HG03521 (cell line): ENCODE data around the gene CEP170.
"Not testable (repeated sequence)": the region's sequence is repeated elsewhere in the genome, so short reads cannot be mapped to it uniquely, and the experiment has no call there.

Source experiments
- ATAC-seq: cut with Tn5 transposase; IDR thresholded peaks from one replicate; pipeline ENCODE4 v1.9.1; 2021; ENCODE audit warnings: mild to moderate bottlenecking, moderate library complexity; ENCODE audit not compliant: unreplicated experiment

Gene CEP170

DNA sequence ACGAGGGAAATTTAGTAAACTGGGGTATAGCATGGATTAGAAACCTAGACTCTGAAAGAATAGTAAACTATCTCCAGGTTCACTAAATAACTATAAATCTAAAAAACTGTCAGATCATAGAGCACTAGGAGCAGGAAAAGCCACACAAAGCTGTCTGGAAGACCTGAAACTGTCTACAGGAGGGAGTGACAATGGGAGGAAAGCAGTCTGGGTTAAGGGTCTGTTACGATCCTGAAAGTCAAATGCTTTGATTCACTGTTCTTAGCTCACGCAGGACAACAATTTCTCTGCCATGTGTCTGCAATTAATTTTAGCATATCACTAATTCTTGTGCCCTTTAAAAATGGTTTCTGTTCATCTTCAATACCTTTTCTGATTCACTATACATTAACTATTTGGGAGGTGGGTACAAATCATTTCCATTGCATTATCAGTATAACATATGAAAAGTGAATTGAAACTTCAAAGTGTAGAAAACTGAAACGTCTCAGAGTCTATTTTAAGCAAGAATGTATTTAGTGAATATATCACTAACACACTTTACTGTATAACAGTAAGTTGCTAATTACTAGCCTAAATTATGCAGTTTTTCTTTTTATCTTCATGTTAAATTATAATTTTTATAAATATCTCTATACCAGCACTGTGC lies 18.4 kb downstream of the CEP170 start:
- peak; percentile 67 for ATAC-seq

DNA sequence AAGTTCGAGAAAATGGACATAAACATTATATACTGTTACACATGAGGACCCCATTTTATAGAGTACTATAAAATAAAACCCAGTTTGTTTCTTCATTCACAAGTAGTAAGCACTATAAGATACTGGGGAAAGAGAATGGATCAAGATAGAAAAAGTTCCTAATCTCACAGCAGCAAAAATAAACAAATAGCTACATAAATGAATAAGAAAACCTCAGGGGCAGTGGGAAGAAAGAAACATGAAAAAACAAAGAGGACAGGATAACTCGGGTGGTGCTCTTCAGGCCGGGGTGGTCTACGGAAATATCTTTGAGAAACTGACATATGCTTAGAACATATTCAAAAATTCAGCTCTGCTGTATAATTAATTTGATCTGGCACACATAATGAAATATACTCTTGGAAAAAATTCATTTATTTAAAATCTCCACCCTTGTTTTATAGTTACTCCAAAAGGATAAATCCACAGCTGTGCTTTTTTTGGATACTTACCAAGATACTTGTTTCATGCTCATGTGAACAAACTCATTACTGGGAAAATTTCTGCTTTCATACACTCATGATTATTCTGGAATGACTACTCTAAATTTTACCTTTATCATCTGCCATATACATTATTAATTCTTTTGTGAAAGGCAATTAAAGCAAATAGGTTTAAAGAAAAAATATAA lies 20.0 kb downstream of the CEP170 start:
- no peak for ATAC-seq

DNA sequence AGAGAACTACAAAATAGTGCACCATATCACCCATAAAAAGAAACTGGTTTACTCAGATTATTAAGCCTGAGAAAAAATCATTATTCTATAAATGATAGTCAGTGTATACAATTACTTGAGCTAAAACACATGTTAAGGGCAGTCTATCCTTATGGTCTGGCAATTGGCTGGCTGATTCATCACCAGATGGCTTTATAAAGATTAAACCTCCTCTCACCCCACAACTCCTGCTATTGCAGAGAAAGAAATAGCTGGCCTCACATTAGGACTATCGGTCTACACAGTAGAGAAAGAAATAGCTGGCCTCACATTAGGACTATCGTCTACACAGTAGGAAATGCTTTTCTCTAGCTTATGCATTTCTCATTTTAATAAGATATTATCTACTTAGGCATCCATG lies 21.2 kb downstream of the CEP170 start:
- ATAC-seq = no peak

DNA sequence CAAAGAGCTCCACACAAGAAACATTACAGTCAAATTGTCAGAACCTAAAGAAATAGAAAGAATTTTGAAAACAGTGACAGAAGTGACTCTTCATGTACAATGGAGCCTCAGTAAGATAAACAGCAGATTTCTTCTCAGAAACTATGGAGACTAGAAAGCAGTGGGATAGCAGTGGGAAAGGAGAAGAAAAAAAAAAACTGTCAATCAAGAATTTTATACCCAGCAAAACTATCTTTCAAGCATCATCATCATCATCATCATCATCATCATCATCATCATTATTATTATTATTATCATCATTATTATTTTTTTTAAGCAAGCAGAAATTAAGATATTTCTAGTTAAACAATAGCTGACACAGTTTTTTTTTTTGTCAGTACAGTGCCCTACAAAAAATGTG lies 24.2 kb downstream of the CEP170 start:
- no peak for ATAC-seq

GRCh38 chr1:243229526-243229925 lies 25.6 kb downstream of the CEP170 start:
- no peak for ATAC-seq

DNA sequence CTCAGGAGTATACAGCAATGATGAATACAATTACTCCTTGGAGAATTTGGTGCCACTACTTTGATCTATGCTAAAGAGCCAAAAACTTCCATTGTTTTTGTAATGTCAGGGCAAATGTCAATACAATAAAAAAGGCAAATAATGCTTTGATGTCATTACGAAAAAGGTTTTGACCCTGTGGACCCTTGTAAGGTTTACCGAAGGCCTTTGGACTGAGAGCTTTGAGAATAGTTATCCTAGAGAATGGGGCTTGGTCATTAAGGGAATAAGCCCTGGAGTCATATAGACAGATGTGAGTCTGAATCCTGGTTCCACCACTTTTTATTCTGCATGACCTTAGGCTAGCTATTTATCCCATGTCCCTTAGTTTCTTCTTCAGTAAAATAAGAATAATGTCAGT lies 27.5 kb downstream of the CEP170 start:
- ATAC-seq = no peak

- no peak for ATAC-seq
Measured at GRCh38 chr1:243218059-243218458, 37.0 kb downstream of the CEP170 start.

GRCh38 chr1:243217349-243217748 lies 37.7 kb downstream of the CEP170 start:
- no peak for ATAC-seq

DNA sequence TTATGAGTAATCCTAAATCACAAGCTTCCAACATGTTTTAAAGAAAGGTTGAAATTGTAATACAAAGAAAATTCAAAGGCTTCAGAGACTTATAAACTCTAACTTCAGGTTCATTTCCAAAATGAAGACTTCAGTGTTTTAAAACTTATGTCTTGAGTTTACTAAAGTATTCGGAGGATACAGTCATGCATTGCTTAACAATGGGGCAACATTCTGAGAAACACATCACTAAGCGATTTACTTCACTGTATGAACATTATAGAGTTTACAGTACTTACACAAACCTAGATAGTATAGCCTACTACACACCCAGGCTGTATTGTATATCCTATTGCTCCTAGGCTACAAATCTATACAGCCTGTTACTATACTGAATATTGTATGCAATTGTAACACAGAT lies 38.3 kb downstream of the CEP170 start:
- ATAC-seq = no peak

GRCh38 chr1:243215276-243215875 lies 39.7 kb downstream of the CEP170 start:
- not testable (repeated sequence) for ATAC-seq

DNA sequence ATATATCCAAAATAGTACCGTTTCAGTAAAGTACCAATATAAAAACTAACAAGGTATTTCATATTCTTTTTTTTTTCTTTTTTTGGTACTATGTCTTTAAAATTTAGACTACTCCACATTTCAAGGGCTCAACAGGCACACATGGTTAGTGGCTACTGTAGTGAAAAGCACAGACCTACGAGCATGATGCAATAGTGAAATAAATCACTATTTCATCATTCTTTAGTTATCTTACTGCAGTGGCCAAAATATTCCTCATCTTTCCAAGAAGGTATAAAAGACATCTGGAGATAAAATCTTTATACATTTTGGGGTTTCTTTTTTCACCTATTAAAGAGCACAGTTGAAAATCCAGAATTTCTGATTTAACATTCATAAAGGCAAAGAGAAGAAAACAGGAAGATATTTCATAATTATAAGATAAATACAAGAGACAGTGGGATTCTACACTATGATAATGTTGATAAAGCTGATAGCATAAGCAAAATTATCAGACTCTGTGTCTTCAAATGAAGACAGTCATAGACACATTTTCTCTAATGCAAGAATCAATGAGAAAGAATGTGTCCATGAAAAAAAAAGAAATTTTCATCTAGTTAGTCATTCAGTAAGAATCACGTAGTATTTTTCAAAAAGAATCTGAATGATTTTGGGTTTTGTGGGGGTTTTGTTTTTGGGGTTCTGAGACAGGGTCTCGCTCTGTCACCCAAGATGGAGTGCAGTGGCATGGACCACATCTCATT lies 41.9 kb downstream of the CEP170 start:
- no peak for ATAC-seq

- not testable (repeated sequence) for ATAC-seq
Measured at GRCh38 chr1:243211984-243212383, 43.1 kb downstream of the CEP170 start.

DNA sequence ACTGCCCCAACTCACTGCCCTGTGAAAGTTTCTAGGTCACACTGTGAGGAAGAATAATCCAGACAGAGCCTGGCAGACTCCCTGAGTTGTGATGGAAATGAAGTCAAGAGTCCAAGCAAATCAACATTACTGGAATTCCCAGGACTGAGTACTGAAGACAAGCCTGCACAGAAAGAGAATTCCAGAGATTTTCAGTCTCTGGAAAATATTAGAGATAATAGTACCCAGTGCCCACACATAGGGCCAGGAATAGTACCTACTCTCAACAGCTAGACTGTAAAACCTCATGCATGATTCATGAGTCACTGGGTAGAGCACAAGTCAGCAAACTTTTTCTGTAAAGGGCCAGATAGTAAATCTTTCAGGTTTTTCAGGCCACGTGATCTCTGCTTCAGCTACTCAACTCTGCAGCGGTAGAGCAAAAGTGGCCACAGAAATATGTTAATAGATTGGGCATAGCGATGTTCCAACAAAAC lies 50.0 kb downstream of the CEP170 start:
- ATAC-seq = not testable (repeated sequence)

GRCh38 chr1:243204336-243204735 lies 50.7 kb downstream of the CEP170 start:
- not testable (repeated sequence) for ATAC-seq

DNA sequence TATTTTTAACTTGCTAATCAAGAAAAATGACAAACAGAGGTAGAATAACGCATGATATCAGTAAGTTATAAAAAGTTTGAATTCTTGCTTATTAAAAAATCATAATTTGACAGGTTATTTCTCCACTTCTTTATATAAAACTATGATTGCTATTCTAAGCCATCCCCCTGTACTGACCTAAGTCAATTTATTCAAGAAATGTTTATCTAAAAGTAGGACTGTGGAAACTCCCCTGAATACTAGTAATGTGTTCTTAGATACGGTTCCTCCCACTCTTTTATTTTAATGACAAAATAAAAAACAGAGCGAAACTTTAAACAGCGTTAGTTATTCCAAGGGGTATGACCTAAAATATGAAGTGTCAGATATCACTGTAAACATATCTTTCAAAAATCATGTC lies 51.9 kb downstream of the CEP170 start:
- not testable (repeated sequence) for ATAC-seq

DNA sequence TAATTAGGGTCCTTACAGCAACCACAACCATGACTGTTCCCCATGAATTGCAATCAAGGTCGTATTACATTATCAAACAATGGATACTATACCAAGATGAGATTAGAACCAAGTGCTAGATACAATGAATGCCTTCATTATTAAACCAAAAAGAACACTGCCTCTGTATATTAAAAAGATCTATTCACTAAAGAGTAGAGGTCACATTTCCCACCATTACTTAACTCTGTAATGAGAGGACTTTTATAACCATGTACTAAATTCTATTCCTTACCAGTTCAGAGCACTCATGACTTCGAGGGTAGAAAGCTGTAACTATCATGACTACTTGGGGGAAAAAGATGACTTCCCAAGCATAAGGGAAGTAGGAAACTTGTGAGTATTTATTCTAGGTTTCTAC lies 53.8 kb downstream of the CEP170 start:
- ATAC-seq = not testable (repeated sequence)

GRCh38 chr1:243197524-243197923 lies 57.6 kb downstream of the CEP170 start:
- not testable (repeated sequence) for ATAC-seq

GRCh38 chr1:243193330-243193729 lies 61.8 kb downstream of the CEP170 start:
- not testable (repeated sequence) for ATAC-seq

GRCh38 chr1:243186201-243186995 lies 68.7 kb downstream of the CEP170 start:
- not testable (repeated sequence) for ATAC-seq

- ATAC-seq = not testable (repeated sequence)
Measured at GRCh38 chr1:243184787-243185186, 70.3 kb downstream of the CEP170 start.

- not testable (repeated sequence) for ATAC-seq
Measured at GRCh38 chr1:243183661-243184060, 71.4 kb downstream of the CEP170 start.
